ENCODE data around the gene SLC51B.

The SLC51B gene

DNA sequence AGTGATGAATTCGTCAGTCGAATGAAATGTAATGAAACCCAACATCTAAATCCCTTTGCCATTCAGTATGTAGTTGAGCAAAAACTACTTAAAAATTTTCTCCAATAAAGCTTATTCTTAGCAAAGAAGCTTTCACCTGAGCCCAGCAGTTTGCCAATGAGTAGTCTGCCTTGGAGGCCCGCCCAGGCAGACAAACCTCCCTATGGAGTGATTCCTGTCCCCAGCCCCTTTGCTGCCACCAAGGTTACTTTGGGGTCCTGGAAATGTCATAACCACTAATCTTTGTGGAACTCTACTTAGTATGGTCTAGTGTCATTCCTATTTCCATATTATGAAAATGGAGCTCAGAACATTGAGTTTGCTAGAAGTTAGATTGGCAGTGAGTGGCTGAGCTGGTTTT is 57.7 kb downstream of the SLC51B start:
- no peak overlapping the region for H3K4me3 ChIP-seq (ENCODE audit: low read depth, low read length)
- DNase-seq (ENCODE audit: low read depth), result no peak
- TF ChIP-seq, protein P1, sequence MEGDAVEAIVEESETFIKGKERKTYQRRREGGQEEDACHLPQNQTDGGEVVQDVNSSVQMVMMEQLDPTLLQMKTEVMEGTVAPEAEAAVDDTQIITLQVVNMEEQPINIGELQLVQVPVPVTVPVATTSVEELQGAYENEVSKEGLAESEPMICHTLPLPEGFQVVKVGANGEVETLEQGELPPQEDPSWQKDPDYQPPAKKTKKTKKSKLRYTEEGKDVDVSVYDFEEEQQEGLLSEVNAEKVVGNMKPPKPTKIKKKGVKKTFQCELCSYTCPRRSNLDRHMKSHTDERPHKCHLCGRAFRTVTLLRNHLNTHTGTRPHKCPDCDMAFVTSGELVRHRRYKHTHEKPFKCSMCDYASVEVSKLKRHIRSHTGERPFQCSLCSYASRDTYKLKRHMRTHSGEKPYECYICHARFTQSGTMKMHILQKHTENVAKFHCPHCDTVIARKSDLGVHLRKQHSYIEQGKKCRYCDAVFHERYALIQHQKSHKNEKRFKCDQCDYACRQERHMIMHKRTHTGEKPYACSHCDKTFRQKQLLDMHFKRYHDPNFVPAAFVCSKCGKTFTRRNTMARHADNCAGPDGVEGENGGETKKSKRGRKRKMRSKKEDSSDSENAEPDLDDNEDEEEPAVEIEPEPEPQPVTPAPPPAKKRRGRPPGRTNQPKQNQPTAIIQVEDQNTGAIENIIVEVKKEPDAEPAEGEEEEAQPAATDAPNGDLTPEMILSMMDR (IDR thresholded peaks at IDR 0.05; ENCODE audit: control insufficient read depth, extremely low read depth, insufficient read depth), result no peak
